CD4-positive, alpha-beta T cell (primary cell): ENCODE measurements around the gene SFTPD. TPM values are rescaled to one million over a fixed set of nuclear protein-coding genes. Genes with fewer than 3 reads are reported as not detected.

Experiments
- ATAC-seq: fragments of 200-7000 bp; cut with Tn5 transposase; one replicate; pipeline ENCODE4 v1.10.0; 2022; ENCODE audit warnings: mild to moderate bottlenecking; ENCODE audit not compliant: poor library complexity
- CTCF ChIA-PET: fragments of 350-600 bp; sonication (Branson Sonifier 250); formaldehyde crosslinking; loops from one replicate; lab custom pipeline; 2021; ENCODE audit warnings: antibody characterized with exemption, inconsistent platforms; lab: Charles Lee
- POLR2A ChIA-PET: fragments of 350-600 bp; sonication (Branson Sonifier 250); formaldehyde crosslinking; loops from one replicate; lab custom pipeline; 2021; ENCODE audit warnings: antibody characterized with exemption, inconsistent platforms; lab: Charles Lee
- DNase-seq, 14 experiments: peaks; one replicate each; pipeline ENCODE4 v3.0.0-alpha.2; 2013 to 2020; ENCODE audit warnings: mixed read lengths in 2 of 14
- H3K27ac ChIP-seq, 2 donors: one replicate each; pipeline versions ENCODE4 v1.5.1 to v1.7.0; 2013; ENCODE audit warnings: low read length in 2 of 2, low read depth in 1 of 2, mild to moderate bottlenecking in 1 of 2
- H3K27me3 ChIP-seq, 2 experiments: 1 replicate in 1 of 2; 2 replicates in 1 of 2; pipeline versions ENCODE4 v1.6.1 to v1.7.0; 2013; ENCODE audit warnings: low read length in 2 of 2, control low read depth in 1 of 2, mild to moderate bottlenecking in 1 of 2, moderate library complexity in 1 of 2; ENCODE audit not compliant: insufficient read depth in 2 of 2, control insufficient read depth in 1 of 2
- H3K36me3 ChIP-seq: one replicate; pipeline ENCODE4 v1.6.1; 2013; ENCODE audit warnings: low read length, control low read depth; ENCODE audit not compliant: insufficient read depth
- H3K4me1 ChIP-seq: one replicate; pipeline ENCODE4 v1.6.1; 2013; ENCODE audit warnings: low read length, control low read depth; ENCODE audit not compliant: insufficient read depth
- H3K4me3 ChIP-seq: one replicate; pipeline ENCODE4 v1.5.1; 2013; ENCODE audit warnings: mild to moderate bottlenecking, low read length, moderate library complexity
- H3K9me3 ChIP-seq, 2 experiments: 1 replicate in 1 of 2; 2 replicates in 1 of 2; pipeline versions ENCODE4 v1.6.1 to v1.7.0; 2013; ENCODE audit warnings: low read length in 2 of 2, mild to moderate bottlenecking in 2 of 2, control low read depth in 1 of 2, moderate library complexity in 1 of 2; ENCODE audit not compliant: control insufficient read depth in 1 of 2, insufficient read depth in 1 of 2
- H3K27ac Mint-ChIP-seq: one replicate; pipeline ENCODE4 v1.8.0; 2020; ENCODE audit warnings: mixed read lengths
- H3K27me3 Mint-ChIP-seq: one replicate; pipeline ENCODE4 v1.8.0; 2021; ENCODE audit warnings: mixed read lengths
- H3K36me3 Mint-ChIP-seq: one replicate; pipeline ENCODE4 v1.8.0; 2021; ENCODE audit warnings: low read depth, mixed read lengths
- H3K4me1 Mint-ChIP-seq: one replicate; pipeline ENCODE4 v1.8.0; 2021; ENCODE audit warnings: low read depth, mixed read lengths
- H3K4me3 Mint-ChIP-seq: one replicate; pipeline ENCODE4 v1.8.0; 2020; ENCODE audit warnings: mild to moderate bottlenecking, mixed read lengths
- H3K9me3 Mint-ChIP-seq: one replicate; pipeline ENCODE4 v1.8.0; 2020; ENCODE audit warnings: mixed read lengths
- CTCF ChIP-seq: fragments of 200-600 bp; IDR thresholded peaks from one replicate; pipeline ENCODE4 v1.8.0; 2022; ENCODE audit warnings: antibody characterized with exemption, mild to moderate bottlenecking
- intact Hi-C, 2 experiments: fragments of 100-400 bp; cut with DNase I in 1 of 2; cut with micrococcal nuclease in 1 of 2; formaldehyde crosslinking; loops; one replicate each; pipeline versions ENCODE4 v1.15.1 to v1.9.0; 2023 to 2025; cut with DNase I, micrococcal nuclease
- total RNA-seq, 174 experiments: library from RNA in 2 of 174; stranded (reverse) in 2 of 174; gene quantifications; one replicate each; pipeline ENCODE4 v1.2.3 and lab custom pipeline; 2021 to 2026

The SFTPD gene
- total RNA-seq, 2 experiments from 2014 or later, result not detected

GRCh38 chr10:79985481-79986072 lies 36.7 kb upstream of the SFTPD start:
- DNase-seq (no peak), ATAC-seq (no peak)
- no peaks in the 10 kb centered on the region for H3K36me3 Mint-ChIP-seq
- no peak overlapping the region for H3K27ac Mint-ChIP-seq
- peaks cover 6 to 9% of the 10 kb centered on the region in 2 experiments for H3K9me3 ChIP-seq
- peaks cover 11% of the 10 kb centered on the region for H3K4me1 Mint-ChIP-seq
- no peak overlapping the region for H3K4me3 ChIP-seq
- peaks cover 20 to 24% of the 10 kb centered on the region in 2 experiments for H3K27me3 ChIP-seq
- peaks cover 53% of the 10 kb centered on the region for H3K27me3 Mint-ChIP-seq
- H3K36me3 ChIP-seq, result no peaks in the 10 kb centered on the region
- ChIA-PET CTCF (no interaction called here), POLR2A (no interaction called here)
- no peak for TF ChIP-seq CTCF
- H3K9me3 Mint-ChIP-seq, result peaks cover 7% of the 10 kb centered on the region
- no peak overlapping the region for H3K4me3 Mint-ChIP-seq
- peaks cover 4% of the 10 kb centered on the region for H3K4me1 ChIP-seq
- intact Hi-C loops, result no loop called here
- H3K27ac ChIP-seq, result no peak overlapping the region

GRCh38 chr10:79984851-79985250 lies 35.9 kb upstream of the SFTPD start:
- H3K27ac Mint-ChIP-seq, result no peak overlapping the region

DNA sequence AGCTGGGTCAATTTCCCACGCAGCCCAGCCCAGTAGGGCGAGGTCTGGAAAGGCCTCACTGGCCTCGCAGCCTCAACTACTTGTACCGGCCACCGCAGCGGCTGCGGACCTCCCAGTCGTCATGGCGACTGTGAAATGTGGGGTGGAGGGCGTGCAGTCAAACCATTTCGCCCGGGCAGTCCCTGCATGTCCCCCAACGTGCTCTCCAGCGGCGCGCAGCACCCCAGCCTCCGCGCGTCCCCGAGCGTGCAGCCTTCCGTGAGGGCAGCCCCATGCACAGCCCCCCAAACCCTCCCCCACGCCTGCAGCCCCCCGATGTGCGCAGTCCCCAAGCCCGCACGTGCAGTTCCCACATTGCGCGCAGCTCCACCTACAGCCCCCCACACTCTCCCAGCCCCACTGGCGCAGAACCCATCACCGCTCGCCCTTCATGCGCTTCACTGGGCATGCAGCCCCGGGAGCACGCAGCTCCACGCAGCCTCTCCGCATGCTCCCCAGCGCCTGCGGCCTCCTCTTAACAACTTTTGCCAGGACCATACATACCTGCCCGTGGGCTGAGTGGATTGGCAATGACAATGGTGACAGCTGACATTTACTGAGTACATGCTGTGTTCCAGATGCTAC lies 34.5 kb upstream of the SFTPD start:
- peaks cover 12% of the 10 kb centered on the region for H3K4me1 Mint-ChIP-seq
- H3K27me3 Mint-ChIP-seq, result peaks cover 73% of the 10 kb centered on the region
- H3K9me3 Mint-ChIP-seq, result no peaks in the 10 kb centered on the region
- H3K4me3 ChIP-seq, result no peak overlapping the region
- H3K36me3 ChIP-seq, result no peaks in the 10 kb centered on the region
- H3K9me3 ChIP-seq, result peaks cover 0 to 5% of the 10 kb centered on the region in 2 experiments
- no peaks in the 10 kb centered on the region for H3K36me3 Mint-ChIP-seq
- no peak for DNase-seq
- ATAC-seq, result no peak
- no peak overlapping the region for H3K4me3 Mint-ChIP-seq
- H3K27ac ChIP-seq, result no peak overlapping the region
- no peak overlapping the region for H3K27ac Mint-ChIP-seq
- H3K27me3 ChIP-seq, result peaks cover 30 to 31% of the 10 kb centered on the region in 2 experiments
- peaks cover 4% of the 10 kb centered on the region for H3K4me1 ChIP-seq
- ChIA-PET POLR2A (no interaction called here), CTCF (no interaction called here)
- intact Hi-C loops, result no loop called here
- no peak for TF ChIP-seq CTCF

More at GRCh38 chr10:79984851-79985250, 35.9 kb upstream of the SFTPD start:
- TF ChIP-seq CTCF, result no peak
- Histone ChIP-seq H3K36me3 (no peaks in the 10 kb centered on the region), H3K27ac (no peak overlapping the region), H3K4me3 (no peak overlapping the region), H3K9me3 (peaks cover 0 to 9% of the 10 kb centered on the region in 2 experiments), H3K4me1 (peaks cover 4% of the 10 kb centered on the region), H3K27me3 (peaks cover 28 to 30% of the 10 kb centered on the region in 2 experiments)
- ChIA-PET POLR2A (no interaction called here), CTCF (no interaction called here)
- H3K27me3 Mint-ChIP-seq, result peaks cover 60% of the 10 kb centered on the region
- peaks cover 2% of the 10 kb centered on the region for H3K9me3 Mint-ChIP-seq
- ATAC-seq (no peak), DNase-seq (no peak)
- peaks cover 12% of the 10 kb centered on the region for H3K4me1 Mint-ChIP-seq
- no peak overlapping the region for H3K4me3 Mint-ChIP-seq
- H3K36me3 Mint-ChIP-seq, result no peaks in the 10 kb centered on the region
- intact Hi-C loops, result no loop called here
